ENCODE data around the gene CGB3.

Gene CGB3

DNA sequence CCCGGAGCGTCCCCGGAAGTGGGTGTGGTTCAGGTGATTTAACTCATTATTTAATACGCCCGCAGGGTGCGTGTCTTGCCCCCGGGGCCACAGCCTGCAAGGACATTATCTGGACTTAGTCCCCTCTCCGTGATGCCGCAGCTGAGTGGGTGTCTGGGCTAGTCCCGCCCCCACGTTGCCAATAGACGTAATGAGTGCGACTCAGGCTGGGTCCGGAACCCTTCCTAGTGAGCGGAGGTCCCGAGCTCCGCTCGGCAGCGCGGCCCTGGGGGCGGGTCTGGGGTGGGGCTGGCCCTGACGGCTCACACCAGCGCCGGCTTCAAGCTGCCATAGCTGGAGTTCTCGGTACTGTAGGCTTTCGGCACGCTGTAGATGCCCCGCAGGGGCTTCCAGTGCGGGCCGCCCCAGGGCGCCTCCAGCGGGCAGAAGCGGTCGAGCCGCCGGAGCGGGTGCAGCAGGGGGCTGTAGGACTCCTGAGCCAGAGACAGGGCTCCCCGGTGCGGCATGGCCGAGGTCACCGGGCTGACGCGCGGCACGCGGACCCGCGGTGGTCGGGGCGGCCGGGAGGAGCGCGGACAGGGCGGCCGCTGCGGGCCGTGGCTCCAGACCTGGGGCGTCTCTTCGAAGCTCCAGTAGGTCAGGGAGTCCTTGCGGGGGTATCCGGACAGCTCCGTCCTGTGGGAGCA lies 6.3 kb downstream of the CGB3 start (continued):
- TF ChIP-seq ZNF585B (tag by site-specific recombination; IDR thresholded peaks at IDR 0.05) (no peak), PRDM1 (tag by site-specific recombination; IDR thresholded peaks at IDR 0.05) (no peak), ZNF777 (tag by site-specific recombination; IDR thresholded peaks at IDR 0.05; ENCODE audit: borderline replicate concordance) (no peak), HOXA7 (CRISPR knock-in tag; IDR thresholded peaks at IDR 0.05; ENCODE audit: borderline replicate concordance) (no peak), GFI1B (tag by site-specific recombination; IDR thresholded peaks at IDR 0.05) (no peak), ZNF514 (tag by site-specific recombination; IDR thresholded peaks at IDR 0.05) (no peak), ZNF155 (tag by site-specific recombination; IDR thresholded peaks at IDR 0.05) (no peak), ZNF596 (tag by site-specific recombination; IDR thresholded peaks at IDR 0.05) (no peak), ZNF174 (tag by site-specific recombination; IDR thresholded peaks at IDR 0.05) (no peak), REPIN1 (tag by site-specific recombination; IDR thresholded peaks at IDR 0.05; ENCODE audit: low read depth) (no peak), ZNF311 (tag by site-specific recombination; IDR thresholded peaks at IDR 0.05; ENCODE audit: borderline replicate concordance) (no peak), SALL2 (tag by site-specific recombination; IDR thresholded peaks at IDR 0.05; ENCODE audit: borderline replicate concordance) (no peak), ZNF501 (tag by site-specific recombination; IDR thresholded peaks at IDR 0.05) (no peak), ZNF23 (tag by site-specific recombination; IDR thresholded peaks at IDR 0.05; ENCODE audit: borderline replicate concordance) (no peak), ZNF701 (tag by site-specific recombination; IDR thresholded peaks at IDR 0.05) (no peak), TRIM28 (IDR thresholded peaks at IDR 0.05; ENCODE audit: borderline replicate concordance, low read length) (no peak), ZNF394 (tag by site-specific recombination; IDR thresholded peaks at IDR 0.05; ENCODE audit: borderline replicate concordance) (no peak), ZBTB17 (tag by site-specific recombination; IDR thresholded peaks at IDR 0.05) (peak; percentile 64), ZBTB20 (tag by site-specific recombination; IDR thresholded peaks at IDR 0.05) (no peak; the same call in 1 of the 2 replicates), ZNF830 (tag by site-specific recombination; IDR thresholded peaks at IDR 0.05; ENCODE audit: low read depth) (no peak), OVOL3 (tag by site-specific recombination; IDR thresholded peaks at IDR 0.05) (no peak), SCRT1 (tag by site-specific recombination; IDR thresholded peaks at IDR 0.05; ENCODE audit: borderline replicate concordance) (no peak), ZNF707 (tag by site-specific recombination; IDR thresholded peaks at IDR 0.05) (no peak), ZNF473 (tag by site-specific recombination; IDR thresholded peaks at IDR 0.05) (no peak), ZFP41 (tag by site-specific recombination; IDR thresholded peaks at IDR 0.05; ENCODE audit: borderline replicate concordance) (no peak)
- TF ChIP-seq, protein P1, sequence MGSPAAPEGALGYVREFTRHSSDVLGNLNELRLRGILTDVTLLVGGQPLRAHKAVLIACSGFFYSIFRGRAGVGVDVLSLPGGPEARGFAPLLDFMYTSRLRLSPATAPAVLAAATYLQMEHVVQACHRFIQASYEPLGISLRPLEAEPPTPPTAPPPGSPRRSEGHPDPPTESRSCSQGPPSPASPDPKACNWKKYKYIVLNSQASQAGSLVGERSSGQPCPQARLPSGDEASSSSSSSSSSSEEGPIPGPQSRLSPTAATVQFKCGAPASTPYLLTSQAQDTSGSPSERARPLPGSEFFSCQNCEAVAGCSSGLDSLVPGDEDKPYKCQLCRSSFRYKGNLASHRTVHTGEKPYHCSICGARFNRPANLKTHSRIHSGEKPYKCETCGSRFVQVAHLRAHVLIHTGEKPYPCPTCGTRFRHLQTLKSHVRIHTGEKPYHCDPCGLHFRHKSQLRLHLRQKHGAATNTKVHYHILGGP (tag by site-specific recombination; IDR thresholded peaks at IDR 0.05): no peak
- TF ChIP-seq, protein P2, sequence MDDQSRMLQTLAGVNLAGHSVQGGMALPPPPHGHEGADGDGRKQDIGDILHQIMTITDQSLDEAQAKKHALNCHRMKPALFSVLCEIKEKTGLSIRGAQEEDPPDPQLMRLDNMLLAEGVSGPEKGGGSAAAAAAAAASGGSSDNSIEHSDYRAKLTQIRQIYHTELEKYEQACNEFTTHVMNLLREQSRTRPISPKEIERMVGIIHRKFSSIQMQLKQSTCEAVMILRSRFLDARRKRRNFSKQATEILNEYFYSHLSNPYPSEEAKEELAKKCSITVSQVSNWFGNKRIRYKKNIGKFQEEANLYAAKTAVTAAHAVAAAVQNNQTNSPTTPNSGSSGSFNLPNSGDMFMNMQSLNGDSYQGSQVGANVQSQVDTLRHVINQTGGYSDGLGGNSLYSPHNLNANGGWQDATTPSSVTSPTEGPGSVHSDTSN (CRISPR knock-in tag; IDR thresholded peaks at IDR 0.05): no peak
- TF ChIP-seq, protein P3, sequence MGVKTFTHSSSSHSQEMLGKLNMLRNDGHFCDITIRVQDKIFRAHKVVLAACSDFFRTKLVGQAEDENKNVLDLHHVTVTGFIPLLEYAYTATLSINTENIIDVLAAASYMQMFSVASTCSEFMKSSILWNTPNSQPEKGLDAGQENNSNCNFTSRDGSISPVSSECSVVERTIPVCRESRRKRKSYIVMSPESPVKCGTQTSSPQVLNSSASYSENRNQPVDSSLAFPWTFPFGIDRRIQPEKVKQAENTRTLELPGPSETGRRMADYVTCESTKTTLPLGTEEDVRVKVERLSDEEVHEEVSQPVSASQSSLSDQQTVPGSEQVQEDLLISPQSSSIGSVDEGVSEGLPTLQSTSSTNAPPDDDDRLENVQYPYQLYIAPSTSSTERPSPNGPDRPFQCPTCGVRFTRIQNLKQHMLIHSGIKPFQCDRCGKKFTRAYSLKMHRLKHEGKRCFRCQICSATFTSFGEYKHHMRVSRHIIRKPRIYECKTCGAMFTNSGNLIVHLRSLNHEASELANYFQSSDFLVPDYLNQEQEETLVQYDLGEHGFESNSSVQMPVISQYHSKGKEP (tag by site-specific recombination; IDR thresholded peaks at IDR 0.05): no peak
- TF ChIP-seq, protein P4, sequence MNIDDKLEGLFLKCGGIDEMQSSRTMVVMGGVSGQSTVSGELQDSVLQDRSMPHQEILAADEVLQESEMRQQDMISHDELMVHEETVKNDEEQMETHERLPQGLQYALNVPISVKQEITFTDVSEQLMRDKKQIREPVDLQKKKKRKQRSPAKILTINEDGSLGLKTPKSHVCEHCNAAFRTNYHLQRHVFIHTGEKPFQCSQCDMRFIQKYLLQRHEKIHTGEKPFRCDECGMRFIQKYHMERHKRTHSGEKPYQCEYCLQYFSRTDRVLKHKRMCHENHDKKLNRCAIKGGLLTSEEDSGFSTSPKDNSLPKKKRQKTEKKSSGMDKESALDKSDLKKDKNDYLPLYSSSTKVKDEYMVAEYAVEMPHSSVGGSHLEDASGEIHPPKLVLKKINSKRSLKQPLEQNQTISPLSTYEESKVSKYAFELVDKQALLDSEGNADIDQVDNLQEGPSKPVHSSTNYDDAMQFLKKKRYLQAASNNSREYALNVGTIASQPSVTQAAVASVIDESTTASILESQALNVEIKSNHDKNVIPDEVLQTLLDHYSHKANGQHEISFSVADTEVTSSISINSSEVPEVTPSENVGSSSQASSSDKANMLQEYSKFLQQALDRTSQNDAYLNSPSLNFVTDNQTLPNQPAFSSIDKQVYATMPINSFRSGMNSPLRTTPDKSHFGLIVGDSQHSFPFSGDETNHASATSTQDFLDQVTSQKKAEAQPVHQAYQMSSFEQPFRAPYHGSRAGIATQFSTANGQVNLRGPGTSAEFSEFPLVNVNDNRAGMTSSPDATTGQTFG (tag by site-specific recombination; IDR thresholded peaks at IDR 0.05; ENCODE audit: borderline replicate concordance): no peak
- TF ChIP-seq, protein P5, sequence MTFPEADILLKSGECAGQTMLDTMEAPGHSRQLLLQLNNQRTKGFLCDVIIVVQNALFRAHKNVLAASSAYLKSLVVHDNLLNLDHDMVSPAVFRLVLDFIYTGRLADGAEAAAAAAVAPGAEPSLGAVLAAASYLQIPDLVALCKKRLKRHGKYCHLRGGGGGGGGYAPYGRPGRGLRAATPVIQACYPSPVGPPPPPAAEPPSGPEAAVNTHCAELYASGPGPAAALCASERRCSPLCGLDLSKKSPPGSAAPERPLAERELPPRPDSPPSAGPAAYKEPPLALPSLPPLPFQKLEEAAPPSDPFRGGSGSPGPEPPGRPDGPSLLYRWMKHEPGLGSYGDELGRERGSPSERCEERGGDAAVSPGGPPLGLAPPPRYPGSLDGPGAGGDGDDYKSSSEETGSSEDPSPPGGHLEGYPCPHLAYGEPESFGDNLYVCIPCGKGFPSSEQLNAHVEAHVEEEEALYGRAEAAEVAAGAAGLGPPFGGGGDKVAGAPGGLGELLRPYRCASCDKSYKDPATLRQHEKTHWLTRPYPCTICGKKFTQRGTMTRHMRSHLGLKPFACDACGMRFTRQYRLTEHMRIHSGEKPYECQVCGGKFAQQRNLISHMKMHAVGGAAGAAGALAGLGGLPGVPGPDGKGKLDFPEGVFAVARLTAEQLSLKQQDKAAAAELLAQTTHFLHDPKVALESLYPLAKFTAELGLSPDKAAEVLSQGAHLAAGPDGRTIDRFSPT (tag by site-specific recombination; IDR thresholded peaks at IDR 0.05): 0 out of 2 replicates have a peak, but pooled peaks have one; percentile 14
- TF ChIP-seq, protein P6, sequence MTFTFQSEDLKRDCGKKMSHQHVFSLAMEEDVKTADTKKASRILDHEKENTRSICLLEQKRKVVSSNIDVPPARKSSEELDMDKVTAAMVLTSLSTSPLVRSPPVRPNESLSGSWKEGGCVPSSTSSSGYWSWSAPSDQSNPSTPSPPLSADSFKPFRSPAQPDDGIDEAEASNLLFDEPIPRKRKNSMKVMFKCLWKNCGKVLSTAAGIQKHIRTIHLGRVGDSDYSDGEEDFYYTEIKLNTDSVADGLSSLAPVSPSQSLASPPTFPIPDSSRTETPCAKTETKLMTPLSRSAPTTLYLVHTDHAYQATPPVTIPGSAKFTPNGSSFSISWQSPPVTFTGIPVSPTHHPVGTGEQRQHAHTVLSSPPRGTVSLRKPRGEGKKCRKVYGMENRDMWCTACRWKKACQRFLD (tag by site-specific recombination; IDR thresholded peaks at IDR 0.05): no peak

All from HEK293 (cell line).